Midbrain (tissue), 1 donor: ENCODE results near the gene ITGB6.
"Not testable (repeated sequence)": the region's sequence is repeated elsewhere in the genome, so short reads cannot be mapped to it uniquely, and the experiment has no call there.

Experiments
- DNase-seq: peaks from one replicate; lab custom pipeline; 2025; lab: John Stamatoyannopoulos, UW

The ITGB6 gene

GRCh38 chr2:160181146-160181836 is 18.8 kb downstream of the ITGB6 start:
- not testable (repeated sequence) for DNase-seq

DNA sequence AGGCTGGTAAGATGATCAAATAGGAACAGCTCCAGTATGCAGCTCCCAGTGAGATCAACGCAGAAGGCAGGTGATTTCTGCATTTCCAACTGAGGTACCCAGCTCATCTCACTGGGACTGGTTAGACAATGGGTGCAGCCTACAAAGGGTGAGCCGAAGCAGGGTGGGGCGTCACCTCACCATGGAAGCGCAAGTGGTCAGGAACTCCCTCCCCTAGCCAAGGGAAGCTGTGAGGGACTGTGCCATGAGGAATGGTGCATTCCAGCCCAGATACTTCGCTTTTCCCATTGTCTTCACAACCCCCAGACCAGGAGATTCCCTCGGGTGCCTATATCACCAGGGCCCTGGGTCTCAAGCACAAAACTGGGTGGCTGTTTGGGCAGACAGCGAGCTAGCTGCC is 19.4 kb downstream of the ITGB6 start:
- DNase-seq = not testable (repeated sequence)

- DNase-seq = no peak
Measured at GRCh38 chr2:160180172-160180571, 19.9 kb downstream of the ITGB6 start.

DNA sequence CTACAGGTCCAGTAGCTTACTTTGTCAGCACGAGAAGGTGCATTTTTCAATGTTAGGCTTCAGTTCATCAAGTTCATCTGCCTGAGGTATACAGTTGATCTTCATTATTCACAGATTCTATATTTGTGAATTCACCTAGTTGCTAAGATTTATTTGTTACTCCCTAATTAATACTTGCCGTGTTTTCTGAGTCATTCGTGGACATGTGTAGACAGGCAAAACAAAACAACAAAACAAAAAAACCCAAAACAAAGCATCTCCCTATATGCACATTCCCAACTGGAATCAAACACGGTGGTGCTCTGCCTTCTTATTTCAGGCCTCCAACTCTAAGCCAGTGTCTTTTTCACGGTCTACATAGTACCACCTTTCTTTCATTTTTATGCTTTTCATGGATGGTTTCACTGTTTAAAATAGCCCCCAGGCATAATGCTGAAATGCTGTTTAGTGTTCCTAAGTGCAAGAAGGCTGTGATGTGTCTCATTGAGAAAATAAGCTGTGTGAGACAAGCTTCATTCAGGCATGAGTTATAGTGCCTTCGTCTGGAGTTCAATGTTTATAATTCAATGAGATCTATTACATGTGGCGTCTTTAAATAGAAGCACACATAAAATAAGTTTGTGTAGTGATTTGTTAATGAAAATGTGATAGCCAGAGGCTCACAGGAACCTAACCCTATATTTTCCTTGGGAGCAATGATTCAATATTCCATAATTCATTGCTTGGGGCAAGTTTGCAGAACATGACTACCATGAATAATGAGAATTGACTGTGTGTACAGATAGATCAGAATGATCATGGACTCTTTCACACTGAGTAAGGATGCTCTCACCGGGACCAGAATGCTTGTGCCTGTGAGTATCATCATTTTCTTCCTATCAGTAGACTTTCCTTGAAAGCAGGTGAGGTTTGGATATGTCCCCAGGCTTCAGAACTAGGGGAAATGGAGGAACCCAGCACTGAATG is 24.6 kb downstream of the ITGB6 start:
- DNase-seq = no peak

DNA sequence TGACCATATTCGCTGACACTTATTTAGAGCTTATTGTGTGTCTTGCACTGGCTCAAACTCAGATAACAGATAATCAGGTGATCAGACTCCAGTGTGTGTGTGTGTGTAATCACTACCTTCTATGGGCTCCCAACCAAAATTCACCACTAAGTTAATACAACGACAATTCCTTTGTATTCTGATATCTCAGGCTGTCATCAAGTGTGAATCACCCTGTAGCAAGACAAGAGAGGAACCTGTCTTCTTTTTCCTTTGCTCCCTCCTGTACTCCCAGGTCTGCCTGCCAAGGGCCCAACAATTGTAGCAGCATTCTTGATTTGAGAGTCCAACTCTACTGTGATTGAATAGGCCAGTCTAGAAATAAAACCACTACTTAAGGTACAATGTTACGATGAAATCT is 25.8 kb downstream of the ITGB6 start:
- DNase-seq = no peak

DNA sequence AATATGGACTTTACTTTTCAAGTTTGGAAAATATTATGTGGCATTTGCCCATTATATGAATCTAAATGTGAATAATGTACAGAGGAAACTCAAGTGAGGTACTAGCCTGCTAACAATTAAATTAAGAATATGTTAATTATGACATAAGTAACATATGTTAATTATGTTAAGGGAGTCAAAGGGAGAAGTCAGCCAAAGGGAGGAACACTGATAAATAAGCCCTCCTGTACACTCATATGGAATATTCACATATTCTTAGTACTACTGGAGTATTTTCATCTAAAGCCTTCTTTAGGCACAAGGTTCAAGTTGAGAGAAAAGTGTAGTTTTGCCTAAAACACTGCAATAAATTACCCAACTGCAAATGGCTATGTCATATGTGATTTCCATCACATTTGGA is 30.1 kb downstream of the ITGB6 start:
- no peak for DNase-seq

- DNase-seq = no peak
Measured at GRCh38 chr2:160169471-160169870, 30.6 kb downstream of the ITGB6 start.

GRCh38 chr2:160168878-160169277 is 31.2 kb downstream of the ITGB6 start:
- DNase-seq = no peak

- no peak for DNase-seq
Measured at GRCh38 chr2:160167089-160167740, 32.9 kb downstream of the ITGB6 start.

- DNase-seq = no peak
Measured at GRCh38 chr2:160165996-160166395, 34.1 kb downstream of the ITGB6 start.

DNA sequence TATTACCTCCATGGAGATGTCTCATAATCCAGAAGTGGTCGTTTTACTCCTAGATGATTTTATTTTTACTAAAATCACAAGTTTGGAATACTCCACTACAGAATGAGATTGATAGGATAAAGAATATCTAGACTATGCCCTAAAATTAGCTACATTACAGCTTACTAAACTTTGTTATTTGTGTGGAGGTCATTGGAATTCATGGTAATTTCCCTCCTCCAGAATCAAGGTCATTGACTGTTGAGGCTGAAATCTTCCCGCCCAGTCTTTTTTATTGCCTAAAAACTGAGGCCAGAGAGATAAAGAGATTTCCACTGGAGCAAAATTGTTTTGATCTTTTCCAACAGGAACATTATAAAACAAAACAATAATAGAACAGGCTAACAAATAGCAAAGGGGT is 35.0 kb downstream of the ITGB6 start:
- DNase-seq = no peak

DNA sequence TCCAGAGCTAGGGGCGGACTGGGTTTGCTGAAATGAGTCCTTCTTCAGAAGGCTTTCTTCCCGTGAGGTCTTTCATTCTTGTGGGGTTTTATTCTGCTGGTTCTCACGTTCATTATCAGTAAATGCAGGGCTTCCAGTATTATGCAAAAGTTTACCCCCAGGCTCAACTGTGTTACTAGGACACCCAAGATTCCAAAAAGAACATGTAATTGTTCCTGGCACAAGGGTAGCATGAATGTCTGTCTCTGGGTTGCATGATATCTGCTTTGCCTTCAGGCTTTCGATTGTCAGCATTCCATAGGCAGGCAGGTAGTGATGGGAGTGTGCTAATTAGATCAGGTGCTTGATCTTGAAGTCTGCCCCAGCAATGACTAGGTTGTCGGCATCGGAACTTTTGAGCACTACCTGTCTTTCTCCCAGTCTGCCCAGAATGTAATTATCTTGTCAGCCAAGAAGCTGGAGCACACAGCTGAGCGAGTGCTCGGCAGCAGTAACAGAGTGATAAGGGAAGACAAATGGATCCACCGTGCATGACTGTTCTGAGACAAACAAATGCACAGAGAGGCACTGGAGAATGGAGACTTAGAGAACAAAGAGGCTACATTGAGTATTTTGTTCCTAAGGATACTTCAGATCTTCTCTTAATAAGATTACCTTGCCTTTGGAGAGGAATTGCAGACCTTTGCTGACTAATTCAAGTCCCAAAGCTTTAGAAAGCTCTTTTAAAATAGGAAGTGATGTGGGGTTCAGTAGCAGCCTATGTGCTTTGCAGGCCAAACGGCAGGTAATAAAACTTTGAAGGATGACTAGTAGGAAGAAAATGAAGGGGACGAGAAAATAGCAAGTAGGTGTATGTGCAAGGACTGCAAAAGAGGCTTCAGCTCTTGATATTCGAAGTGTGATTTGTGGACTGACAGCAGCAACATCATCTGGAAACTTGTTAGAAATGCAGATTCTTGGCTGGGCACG is 41.9 kb downstream of the ITGB6 start:
- no peak for DNase-seq

DNA sequence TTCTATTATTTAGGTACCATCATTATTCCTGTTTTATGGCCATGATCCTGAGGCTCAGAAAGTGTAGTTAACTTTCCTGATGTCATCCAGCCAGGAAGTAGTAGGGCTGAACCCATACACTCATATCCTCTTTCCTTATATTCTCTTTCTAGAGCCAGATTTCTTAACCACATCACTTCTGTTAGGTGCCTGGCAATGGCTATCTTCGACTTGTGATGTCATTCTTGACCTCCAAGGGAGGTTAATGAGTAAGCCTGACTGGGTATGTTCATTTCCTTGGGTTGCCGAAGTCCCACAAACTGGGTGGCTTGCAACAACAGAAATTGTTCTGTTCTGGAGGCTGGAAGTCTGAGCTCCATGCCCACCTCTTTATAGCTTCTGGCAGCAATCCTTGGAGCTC is 43.4 kb downstream of the ITGB6 start:
- DNase-seq = no peak

DNA sequence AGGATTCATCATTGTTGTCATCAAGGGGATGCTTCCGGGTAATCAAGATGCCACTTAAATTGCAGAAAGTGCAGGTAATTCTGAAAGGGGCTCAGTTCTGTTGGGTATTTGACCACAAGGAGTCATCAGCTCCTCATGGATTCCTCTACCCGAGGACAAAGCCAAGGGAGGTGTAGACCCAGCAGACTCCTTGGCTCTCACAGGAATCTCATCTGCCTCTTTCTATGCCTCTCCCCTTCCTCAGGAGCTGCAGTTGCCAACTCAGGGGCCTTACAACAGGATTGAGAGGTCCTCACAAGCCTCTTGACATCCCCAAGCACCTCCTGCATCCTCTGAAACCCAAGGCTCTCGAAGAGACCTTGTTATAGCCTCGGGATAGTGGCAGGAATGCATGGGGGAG is 44.0 kb downstream of the ITGB6 start:
- no peak for DNase-seq

DNA sequence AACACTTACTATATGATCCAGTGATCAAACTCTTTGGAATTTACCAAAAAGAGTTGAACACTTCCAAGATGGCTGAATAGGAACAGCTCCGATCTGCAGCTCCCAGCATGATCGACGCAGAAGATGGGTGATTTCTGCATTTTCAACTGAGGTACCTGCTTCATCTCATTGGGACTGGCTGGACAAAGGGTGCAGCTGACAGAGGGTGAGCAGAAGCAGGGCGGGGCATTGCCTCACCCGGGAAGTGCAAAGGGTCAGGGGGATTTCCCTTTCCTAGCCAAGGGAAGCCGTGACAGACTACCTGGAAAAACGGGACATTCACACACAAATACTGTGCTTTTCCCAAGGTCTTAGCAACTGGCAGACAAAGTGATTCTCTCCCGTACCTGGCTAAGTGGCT is 51.7 kb downstream of the ITGB6 start:
- not testable (repeated sequence) for DNase-seq

DNA sequence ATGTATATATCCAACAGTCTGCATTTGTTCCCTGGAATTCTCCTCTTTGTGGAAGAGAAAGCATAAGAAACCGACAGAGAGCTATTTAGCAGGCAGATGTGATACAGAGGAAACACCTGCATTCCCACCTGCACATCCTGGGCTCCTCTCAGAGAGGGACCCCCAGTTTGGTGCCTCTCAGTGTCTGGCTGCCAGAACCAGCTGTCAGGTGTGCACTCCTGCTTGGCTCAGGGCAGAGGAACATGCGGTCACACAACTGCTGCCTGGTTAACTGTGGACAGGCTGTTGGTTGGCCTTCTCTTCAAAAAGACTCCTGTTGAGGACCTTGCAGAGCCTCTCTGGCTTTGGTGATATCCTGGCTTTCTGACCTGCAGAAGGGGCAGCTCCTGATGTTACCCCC is 54.6 kb downstream of the ITGB6 start:
- DNase-seq = no peak

GRCh38 chr2:160144280-160144990 is 55.6 kb downstream of the ITGB6 start:
- no peak for DNase-seq

- no peak for DNase-seq
Measured at GRCh38 chr2:160142472-160142871, 57.6 kb downstream of the ITGB6 start.

DNA sequence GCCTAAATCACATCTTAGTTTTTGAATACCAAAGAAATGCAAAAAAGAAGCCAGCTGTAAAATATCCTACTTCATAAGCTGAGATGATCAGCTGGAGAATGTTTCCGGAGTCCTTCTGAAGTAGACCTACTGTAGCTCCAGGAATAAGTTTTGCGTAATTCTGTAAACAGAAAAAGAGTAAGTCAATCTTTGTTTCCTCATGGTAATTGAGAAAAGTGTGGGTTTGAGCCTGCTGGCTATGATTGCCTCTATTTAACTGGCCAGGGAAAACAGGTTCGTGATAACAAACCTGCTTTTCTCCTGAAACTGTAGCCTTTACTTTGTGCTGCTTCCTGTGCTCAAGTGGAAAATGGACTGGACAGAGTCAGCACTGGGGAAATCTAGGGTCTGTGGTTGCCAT is 58.2 kb downstream of the ITGB6 start:
- DNase-seq = no peak

- no peak for DNase-seq
Measured at GRCh38 chr2:160141419-160141818, 58.7 kb downstream of the ITGB6 start.

DNA sequence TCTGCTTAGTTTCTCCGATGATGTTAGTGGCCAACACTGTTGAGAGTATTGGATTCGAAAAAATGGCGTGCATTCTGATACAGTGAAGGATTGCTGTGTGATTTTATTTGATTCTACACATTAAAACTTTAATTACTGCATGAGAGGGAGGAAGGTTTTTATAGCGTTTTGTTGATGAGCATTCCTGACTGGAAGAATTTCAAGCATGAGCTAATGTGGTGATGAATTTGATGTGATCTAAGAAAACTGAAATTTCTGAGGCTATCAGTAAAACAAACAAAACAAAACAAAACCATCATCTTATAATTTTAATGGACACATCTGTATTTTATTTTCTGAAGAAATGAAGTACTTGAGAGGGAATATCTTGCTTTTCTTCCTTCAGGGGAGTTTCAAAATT is 59.6 kb downstream of the ITGB6 start:
- no peak for DNase-seq
